AG10803 (cell line): ENCODE data around the gene TKT.
A peak's percentile ranks its signal among the peaks of the same experiment; 100 is the strongest.
"Not testable (repeated sequence)": the region's sequence is repeated elsewhere in the genome, so short reads cannot be mapped to it uniquely, and the experiment has no call there.

ENCODE experiments used
- DNase-seq: peaks from one replicate; pipeline ENCODE4 v3.0.0; 2010; ENCODE audit warnings: low read depth
- H3K4me3 ChIP-seq: 2 replicates; pipeline ENCODE4 v1.5.1; 2011; ENCODE audit warnings: mild to moderate bottlenecking, low read length, control low read depth
- TF ChIP-seq, protein P1 (sequence below): conservative IDR thresholded peaks from 2 replicates; pipeline ENCODE4 v1.5.1; 2011; ENCODE audit warnings: mild to moderate bottlenecking, low read length, control low read depth, inconsistent platforms

Gene TKT, protein sequence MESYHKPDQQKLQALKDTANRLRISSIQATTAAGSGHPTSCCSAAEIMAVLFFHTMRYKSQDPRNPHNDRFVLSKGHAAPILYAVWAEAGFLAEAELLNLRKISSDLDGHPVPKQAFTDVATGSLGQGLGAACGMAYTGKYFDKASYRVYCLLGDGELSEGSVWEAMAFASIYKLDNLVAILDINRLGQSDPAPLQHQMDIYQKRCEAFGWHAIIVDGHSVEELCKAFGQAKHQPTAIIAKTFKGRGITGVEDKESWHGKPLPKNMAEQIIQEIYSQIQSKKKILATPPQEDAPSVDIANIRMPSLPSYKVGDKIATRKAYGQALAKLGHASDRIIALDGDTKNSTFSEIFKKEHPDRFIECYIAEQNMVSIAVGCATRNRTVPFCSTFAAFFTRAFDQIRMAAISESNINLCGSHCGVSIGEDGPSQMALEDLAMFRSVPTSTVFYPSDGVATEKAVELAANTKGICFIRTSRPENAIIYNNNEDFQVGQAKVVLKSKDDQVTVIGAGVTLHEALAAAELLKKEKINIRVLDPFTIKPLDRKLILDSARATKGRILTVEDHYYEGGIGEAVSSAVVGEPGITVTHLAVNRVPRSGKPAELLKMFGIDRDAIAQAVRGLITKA

DNA sequence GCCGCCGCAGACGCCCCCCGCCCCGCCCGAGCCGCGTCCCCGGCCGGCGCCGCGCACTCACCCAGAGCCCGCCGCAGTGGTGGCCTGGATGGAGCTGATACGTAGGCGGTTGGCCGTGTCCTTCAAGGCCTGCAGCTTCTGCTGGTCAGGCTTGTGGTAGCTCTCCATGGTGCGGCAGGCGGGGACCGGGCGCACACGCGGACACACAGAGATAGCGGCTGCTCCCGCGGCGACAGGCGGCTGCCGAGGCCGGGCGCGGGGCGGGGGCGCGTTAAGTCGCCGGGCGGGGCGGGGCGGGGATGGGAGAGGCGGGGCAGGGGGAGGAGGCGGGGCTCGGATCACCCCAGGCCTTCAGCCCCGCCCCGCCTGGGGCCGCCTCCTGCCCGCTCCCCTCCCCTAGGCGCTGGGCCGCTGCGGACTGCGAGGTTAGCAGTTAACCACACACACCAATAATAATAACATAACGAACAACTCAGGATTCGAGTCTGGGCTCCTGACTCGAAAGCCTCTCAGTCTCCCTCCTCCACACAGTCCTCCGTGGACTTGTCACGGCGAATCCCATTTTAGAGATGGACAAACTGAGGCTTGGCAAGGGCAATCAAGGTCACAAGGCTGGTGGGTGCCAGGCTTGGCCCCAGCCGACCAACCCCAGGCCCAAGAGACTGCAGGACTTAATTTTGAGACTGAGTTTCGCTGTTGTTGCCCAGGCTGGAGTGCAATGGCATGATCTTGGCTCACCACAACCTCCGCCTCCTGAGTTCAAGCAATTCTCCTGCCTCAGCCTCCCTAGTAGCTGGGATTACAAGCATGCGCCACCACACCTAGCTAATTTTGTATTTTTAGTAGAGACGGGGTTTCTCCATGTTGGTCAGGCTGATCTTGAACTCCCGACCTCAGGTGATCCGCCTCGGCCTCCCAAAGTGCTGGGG lies at the start of gene TKT:
Gene TKT (minus strand): TSS at position 248 of the 929 bp plus-strand sequence. CDS start 80 bp downstream, at position 168.
- DNase-seq = peak; percentile 83
- TF ChIP-seq, protein P1, sequence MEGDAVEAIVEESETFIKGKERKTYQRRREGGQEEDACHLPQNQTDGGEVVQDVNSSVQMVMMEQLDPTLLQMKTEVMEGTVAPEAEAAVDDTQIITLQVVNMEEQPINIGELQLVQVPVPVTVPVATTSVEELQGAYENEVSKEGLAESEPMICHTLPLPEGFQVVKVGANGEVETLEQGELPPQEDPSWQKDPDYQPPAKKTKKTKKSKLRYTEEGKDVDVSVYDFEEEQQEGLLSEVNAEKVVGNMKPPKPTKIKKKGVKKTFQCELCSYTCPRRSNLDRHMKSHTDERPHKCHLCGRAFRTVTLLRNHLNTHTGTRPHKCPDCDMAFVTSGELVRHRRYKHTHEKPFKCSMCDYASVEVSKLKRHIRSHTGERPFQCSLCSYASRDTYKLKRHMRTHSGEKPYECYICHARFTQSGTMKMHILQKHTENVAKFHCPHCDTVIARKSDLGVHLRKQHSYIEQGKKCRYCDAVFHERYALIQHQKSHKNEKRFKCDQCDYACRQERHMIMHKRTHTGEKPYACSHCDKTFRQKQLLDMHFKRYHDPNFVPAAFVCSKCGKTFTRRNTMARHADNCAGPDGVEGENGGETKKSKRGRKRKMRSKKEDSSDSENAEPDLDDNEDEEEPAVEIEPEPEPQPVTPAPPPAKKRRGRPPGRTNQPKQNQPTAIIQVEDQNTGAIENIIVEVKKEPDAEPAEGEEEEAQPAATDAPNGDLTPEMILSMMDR = no peak
- H3K4me3 ChIP-seq = peak within 1 kb of the TSS; percentile 92

DNA sequence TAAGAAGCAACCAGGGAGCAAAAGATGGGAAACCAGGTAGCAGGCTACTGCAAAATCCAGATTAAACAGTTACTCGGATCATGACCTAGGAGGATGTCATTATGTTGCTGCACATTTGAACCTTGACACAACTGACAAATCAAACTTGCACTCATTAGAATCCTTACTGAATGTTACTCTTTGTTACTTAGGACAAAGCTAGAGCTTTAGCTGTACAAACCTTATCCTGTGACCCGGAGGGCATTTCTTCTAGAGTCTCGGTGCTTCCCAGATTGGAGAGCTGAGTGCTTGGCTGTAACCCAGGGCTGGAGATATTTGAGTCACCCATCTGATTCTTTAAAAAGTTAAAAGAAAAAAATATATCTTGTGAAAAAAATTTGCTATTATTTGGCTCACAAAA lies 48.1 kb upstream of the TKT start:
- DNase-seq = no peak
- TF ChIP-seq, protein P1 = no peak
- H3K4me3 ChIP-seq = no peak overlapping the region

DNA sequence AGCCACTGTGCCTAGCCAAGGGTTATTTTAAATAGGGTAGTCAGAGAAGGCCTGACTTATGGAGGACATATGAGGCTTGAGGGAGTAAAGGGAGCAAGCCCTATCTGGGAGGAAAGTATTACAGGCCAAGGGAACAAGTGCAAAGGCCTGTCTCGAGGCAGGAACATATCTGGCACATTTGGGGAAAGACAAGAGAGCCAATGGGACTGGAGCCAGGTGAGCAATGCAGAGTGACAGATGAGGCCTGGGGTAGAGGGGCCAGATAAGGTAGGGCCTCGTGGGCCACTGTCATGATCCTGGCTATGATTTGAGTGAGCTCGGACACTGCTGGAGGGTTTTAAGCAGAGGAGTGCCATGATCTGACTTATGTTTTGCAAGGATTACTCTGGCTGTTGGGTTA lies 47.7 kb upstream of the TKT start:
- TF ChIP-seq, protein P1 = no peak
- DNase-seq = no peak

DNA sequence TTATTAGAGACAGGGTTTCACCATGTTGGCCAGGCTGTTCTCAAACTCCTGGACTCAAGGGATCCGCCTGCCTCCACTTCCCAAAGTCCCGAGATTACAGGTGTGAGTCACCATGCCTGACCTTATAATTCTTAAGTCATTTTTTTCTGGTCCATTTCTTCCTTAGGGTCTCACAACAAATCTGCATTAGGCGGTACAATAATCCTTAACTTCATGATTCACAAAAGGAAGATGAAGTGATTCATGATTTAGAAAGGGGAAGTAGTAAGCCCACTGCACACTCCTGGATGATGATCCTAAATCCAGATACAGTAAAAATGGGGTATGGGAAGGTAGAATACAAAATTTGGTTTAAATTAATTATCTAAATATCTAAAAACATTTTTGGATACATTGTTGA lies 45.0 kb upstream of the TKT start:
- TF ChIP-seq, protein P1 = no peak
- DNase-seq = no peak
- no peak overlapping the region for H3K4me3 ChIP-seq

More for the DNA sequence above, 47.7 kb upstream of the TKT start:
- H3K4me3 ChIP-seq = no peak overlapping the region

DNA sequence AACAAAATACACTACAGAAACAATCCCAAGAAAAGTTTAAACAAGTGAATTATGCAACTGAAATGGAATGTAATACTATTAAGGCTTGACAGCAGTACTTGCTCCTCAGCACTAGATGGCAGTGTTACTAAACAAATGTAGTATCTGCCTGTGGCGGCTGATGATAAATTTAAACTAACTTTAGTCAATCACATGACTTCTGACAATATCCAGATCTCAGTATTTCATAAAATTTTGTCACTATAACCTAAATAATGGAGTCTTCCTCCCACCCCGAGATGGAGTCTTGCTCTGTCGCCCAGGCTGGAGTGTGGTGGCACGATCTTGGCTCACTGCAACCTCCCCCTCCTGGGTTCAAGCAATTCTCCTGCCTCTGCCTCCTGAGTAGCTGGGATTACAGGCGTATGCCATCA lies 43.8 kb upstream of the TKT start:
- not testable (repeated sequence) for H3K4me3 ChIP-seq
- TF ChIP-seq, protein P1 = peak; percentile 94
- peak; percentile 66 for DNase-seq

DNA sequence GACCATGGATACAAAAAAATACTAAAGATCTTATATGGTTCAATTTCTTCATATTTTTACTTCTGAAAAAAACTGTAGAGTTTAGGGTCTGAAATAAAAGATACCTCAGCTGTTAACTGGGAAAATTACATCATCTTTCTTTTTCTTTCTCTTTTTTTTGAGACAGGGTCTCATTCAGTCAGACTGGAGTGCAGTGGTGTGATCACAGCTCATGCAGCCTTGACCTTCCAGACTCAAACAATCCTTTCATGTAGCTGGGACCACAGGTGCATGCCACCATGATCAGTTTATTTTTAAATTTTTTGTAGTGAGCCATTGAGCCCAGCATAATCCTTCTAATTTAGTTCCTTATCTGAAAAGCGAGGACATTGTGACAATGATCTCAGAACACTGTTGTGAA lies 39.6 kb upstream of the TKT start:
- no peak overlapping the region for H3K4me3 ChIP-seq
- no peak for DNase-seq
- TF ChIP-seq, protein P1 = no peak
